Measurements from ENCODE around the gene SOX13. TPM values are rescaled to one million over a fixed set of nuclear protein-coding genes. Genes with fewer than 3 reads are reported as not detected.

SOX13 gene
- total RNA-seq, 1 experiment from 2014 or later: 35.6 TPM

- Histone ChIP-seq H3K4me2 (ENCODE audit: low read length) (no peak overlapping the region), H3K27me3 (ENCODE audit: insufficient read depth, low read length) (no peaks in the 10 kb centered on the region), H3K36me3 (ENCODE audit: control insufficient read depth in 1 of 2, insufficient read depth in 2 of 2, low read length in 2 of 2) (no peaks in the 10 kb centered on the region), H3K4me3 (replicated peaks in 1 of 2; ENCODE audit: low read depth in 1 of 2, low read length in 2 of 2) (no peak overlapping the region), H4K20me1 (ENCODE audit: insufficient read depth) (no peaks in the 10 kb centered on the region), H3K9me2 (ENCODE audit: insufficient read depth) (no peaks in the 10 kb centered on the region), H3K9me3 (ENCODE audit: control insufficient read depth in 1 of 2, insufficient read depth in 1 of 2, low read depth in 1 of 2, low read length in 2 of 2) (no peaks in the 10 kb centered on the region), H3K79me2 (ENCODE audit: insufficient read depth, low read length) (no peaks in the 10 kb centered on the region), H3K9ac (ENCODE audit: low read length) (no peak overlapping the region), H2AFZ (ENCODE audit: low read depth, low read length, poor library complexity, severe bottlenecking) (no peak overlapping the region), H3K27ac (ENCODE audit: low read depth, low read length) (no peak overlapping the region), H3K4me1 (ENCODE audit: control insufficient read depth in 1 of 2, insufficient read depth in 2 of 2, low read length in 2 of 2) (peaks cover 0 to 8% of the 10 kb centered on the region in 2 experiments; a peak in 1 of 4 replicates)
- intact Hi-C loops (cut with micrococcal nuclease): no loop called here
- DNase-seq (ENCODE audit: low read depth, low spot score) (no peak), ATAC-seq (no peak)
- POLR2A ChIA-PET: no interaction called here
- BruUV-seq (replicated peaks): no TSS peak
- RAD21 ChIA-PET (ENCODE audit: low non-redundant PET in 1 of 2, low total read pairs in 2 of 2, uncharacterized antibody in 2 of 2, unreplicated experiment in 2 of 2): interaction anchor here in 1 of 2 experiments (0.7 kb wide), 1 partner anchor 141 kb away, joined by 3 read pairs; no protein-coding TSS in a partner anchor
- CTCF ChIA-PET: no interaction called here
- TF ChIP-seq EZH2phosphoT487 (IDR thresholded peaks at IDR 0.05; ENCODE audit: borderline replicate concordance) (no peak), SIN3A (IDR thresholded peaks at IDR 0.05; ENCODE audit: low read depth) (no peak), MAX (IDR thresholded peaks at IDR 0.05) (no peak), CEBPB (IDR thresholded peaks at IDR 0.05; ENCODE audit: low read depth) (no peak), ZNF274 (IDR thresholded peaks at IDR 0.05; ENCODE audit: low read depth, low read length) (no peak), SP1 (IDR thresholded peaks at IDR 0.05; ENCODE audit: low read depth) (no peak), EGR1 (IDR thresholded peaks at IDR 0.05; ENCODE audit: low read depth) (no peak), ATF3 (IDR thresholded peaks at IDR 0.05) (no peak), JUND (IDR thresholded peaks at IDR 0.05) (no peak), SRF (IDR thresholded peaks at IDR 0.05; ENCODE audit: low read depth) (no peak), FOSL1 (IDR thresholded peaks at IDR 0.05; ENCODE audit: low read depth) (no peak), RAD21 (IDR thresholded peaks at IDR 0.05; ENCODE audit: low read depth) (no peak), EZH2 (IDR thresholded peaks at IDR 0.05) (no peak), ELF1 (IDR thresholded peaks at IDR 0.05; ENCODE audit: borderline replicate concordance, low read depth) (no peak), CTCF (IDR thresholded peaks at IDR 0.05 in 2 of 3, conservative IDR thresholded peaks at IDR 0.05 in 1 of 3; ENCODE audit: borderline replicate concordance in 1 of 3, insufficient read depth in 1 of 3, low read depth in 2 of 3, low read length in 2 of 3) (no peak), YY1 (IDR thresholded peaks at IDR 0.05; ENCODE audit: extremely low read depth, insufficient replicate concordance, low read depth, low read length) (no peak), ZBTB33 (IDR thresholded peaks at IDR 0.05; ENCODE audit: extremely low read depth, insufficient replicate concordance, low read length) (no peak), ZFX (IDR thresholded peaks at IDR 0.05) (no peak)
Observed at GRCh38 chr1:204044448-204044847, 28.5 kb upstream of the SOX13 start.
